Thyroid gland (tissue), 4 donors: ENCODE measurements around the gene SKOR2.

Source experiments
- CTCF ChIP-seq, 6 experiments: fragments of 200-600 bp in 3 of 6; fragments of 450-650 bp in 3 of 6; sonication (generic) in 3 of 6; IDR thresholded peaks; one replicate each; pipeline ENCODE4 v1.5.1; 2016 to 2019; ENCODE audit warnings: antibody characterized with exemption in 6 of 6, mild to moderate bottlenecking in 2 of 6, inconsistent platforms in 1 of 6, moderate library complexity in 1 of 6
- POLR2A ChIP-seq, 2 donors: fragments of 450-650 bp; IDR thresholded peaks; one replicate each; pipeline ENCODE4 v1.6.1; 2017; ENCODE audit warnings: antibody characterized with exemption in 2 of 2, mild to moderate bottlenecking in 2 of 2, moderate library complexity in 1 of 2

GRCh38 chr18:47160256-47160655 lies 91.2 kb downstream of the SKOR2 start:
- no peak for TF ChIP-seq CTCF (IDR thresholded peaks at IDR 0.05)
- TF ChIP-seq POLR2A (IDR thresholded peaks at IDR 0.05), result no peak
